ENCODE results near the gene DDX46.
"Not testable (repeated sequence)": the region's sequence is repeated elsewhere in the genome, so short reads cannot be mapped to it uniquely, and the experiment has no call there.

The DDX46 gene

DNA sequence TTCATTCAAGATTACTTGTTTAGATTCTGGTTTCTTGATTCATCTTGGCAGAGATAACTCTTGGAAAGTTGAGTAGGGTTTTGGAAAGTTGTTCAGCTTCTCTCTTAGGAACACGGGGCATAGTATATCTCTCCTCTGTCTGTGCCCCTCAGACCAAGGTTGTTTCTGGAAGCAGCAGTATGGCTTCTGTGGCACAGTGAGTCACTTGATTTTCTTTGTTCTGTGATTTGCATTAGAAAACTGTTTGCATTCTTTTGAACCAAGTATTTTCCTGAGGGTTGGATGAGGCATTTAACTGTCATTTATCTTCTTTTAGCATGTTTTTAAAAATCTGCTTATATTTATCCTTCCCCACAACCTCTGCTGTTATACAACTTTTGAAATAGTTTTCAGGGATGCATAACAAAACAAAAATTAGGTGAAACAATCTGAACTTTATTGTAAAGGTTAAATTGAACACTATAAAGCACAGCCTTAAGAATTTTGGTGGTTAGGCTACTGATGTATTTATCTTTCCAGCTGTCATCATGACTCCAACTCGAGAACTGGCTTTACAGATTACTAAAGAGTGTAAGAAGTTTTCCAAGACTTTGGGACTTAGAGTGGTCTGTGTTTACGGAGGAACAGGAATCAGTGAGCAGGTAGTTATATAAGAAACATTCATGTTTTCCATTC, 26.5 kb downstream of the DDX46 start:
- no peak for DNase-seq

GRCh38 chr5:134787692-134788091, 29.1 kb downstream of the DDX46 start:
- DNase-seq: no peak

- DNase-seq: no peak
Observed at GRCh38 chr5:134791580-134791979, 33.0 kb downstream of the DDX46 start.

GRCh38 chr5:134792286-134792685, 33.7 kb downstream of the DDX46 start:
- DNase-seq: no peak

DNA sequence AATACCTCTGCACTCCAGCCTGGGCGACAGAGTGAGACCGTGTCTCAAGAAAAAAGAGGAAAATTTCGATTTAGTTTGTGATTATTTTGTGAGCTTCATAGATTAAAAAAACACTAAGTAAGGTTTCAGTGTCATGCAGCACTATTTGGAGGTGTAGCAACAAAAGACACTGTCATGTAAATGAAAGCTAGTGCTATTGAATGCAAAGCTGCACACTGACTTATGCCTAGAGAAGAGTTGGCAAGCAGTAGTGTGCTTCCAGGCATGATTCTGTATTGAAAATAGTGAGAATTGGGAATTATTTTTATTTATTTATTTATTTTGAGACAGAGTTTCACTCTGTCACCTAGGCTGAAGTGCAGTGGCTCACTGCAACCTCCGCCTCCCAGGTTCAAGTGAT, 34.5 kb downstream of the DDX46 start:
- no peak for DNase-seq

- no peak for DNase-seq
Observed at GRCh38 chr5:134794082-134794481, 35.5 kb downstream of the DDX46 start.

DNA sequence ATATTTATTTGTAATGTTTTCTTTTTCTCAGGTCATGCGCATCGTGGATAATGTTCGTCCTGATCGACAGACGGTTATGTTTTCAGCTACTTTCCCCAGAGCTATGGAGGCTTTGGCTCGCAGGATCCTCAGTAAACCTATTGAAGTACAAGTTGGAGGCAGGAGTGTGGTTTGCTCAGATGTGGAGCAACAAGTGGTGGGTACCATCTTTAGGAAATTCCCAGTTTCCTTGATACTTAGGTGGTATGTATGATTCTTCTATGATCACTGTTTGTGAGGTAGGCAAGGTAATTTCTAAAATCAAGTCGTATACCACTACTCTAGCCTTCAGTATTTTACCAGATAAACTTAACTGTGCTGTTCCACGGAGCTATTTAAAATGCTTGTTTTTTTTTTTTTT, 36.2 kb downstream of the DDX46 start:
- no peak for DNase-seq

- DNase-seq: no peak
Observed at GRCh38 chr5:134798468-134798867, 39.9 kb downstream of the DDX46 start.

GRCh38 chr5:134803821-134804220, 45.2 kb downstream of the DDX46 start:
- no peak for DNase-seq

- peak in 1 of 2 donors; percentile 7 for DNase-seq
Observed at GRCh38 chr5:134813407-134813806, 54.8 kb downstream of the DDX46 start.

GRCh38 chr5:134813827-134814226, 55.2 kb downstream of the DDX46 start:
- DNase-seq: peak in 1 of 2 donors; percentile 6

GRCh38 chr5:134817006-134817405, 58.4 kb downstream of the DDX46 start:
- DNase-seq: no peak

DNA sequence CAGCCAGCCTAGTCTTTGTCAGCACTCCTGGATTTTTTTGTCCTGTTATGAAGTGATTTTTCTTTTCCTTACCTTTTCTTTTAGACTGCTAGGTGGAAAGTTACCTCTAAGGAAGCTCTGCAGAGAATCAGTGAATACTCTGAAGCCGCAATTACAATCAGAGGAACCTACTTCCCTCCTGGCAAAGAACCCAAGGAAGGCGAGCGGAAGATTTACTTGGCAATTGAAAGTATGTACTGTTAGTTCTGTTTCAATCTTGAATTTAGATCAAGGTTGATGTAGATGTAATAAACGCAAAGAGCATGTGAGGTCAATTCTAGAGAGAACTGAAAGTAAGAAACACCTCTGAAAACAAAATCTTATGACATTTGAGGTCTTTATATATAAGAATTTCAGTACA, 60.2 kb downstream of the DDX46 start:
- no peak for DNase-seq

GRCh38 chr5:134819407-134819963, 60.9 kb downstream of the DDX46 start:
- no peak for DNase-seq

DNA sequence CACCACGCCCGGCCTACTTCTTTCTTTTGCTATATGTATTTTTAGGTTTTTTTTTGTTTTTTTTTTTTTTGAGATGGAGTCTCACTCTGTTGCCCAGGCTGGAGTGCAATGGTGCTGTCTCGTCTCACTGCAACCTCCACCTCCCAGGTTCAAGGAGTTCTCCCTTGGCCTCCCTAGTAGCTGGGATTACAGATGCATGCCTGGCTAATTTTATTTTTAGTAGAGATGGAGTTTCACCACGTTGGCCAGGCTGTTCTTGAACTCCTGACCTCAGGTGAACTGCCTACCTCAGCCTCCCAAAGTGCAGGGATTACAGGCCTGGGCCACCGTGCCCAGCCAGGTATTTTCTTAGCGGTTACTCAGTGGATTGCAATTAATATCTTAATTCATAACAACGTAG, 63.3 kb downstream of the DDX46 start:
- no peak for DNase-seq

- no peak for DNase-seq
Observed at GRCh38 chr5:134824681-134825080, 66.1 kb downstream of the DDX46 start.

DNA sequence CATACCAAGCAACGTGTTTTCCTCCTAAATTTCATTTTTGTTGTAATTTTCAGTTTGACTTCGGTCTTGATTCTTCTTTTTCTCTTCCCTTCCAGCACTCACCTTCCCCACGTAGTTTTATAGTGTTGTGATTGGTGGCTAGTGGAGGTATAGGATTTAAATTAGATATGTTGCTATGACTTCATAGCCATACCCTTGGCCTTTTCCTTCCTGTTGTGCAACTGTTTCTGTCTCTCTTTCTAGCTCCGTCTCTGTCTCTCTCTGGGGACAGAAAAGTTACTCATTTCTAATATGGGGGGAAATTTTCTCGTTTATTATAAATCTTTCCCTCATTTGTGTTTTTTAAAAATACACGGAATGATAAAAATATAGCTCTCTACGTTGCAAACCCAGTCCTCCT, 66.6 kb downstream of the DDX46 start:
- DNase-seq: no peak

DNA sequence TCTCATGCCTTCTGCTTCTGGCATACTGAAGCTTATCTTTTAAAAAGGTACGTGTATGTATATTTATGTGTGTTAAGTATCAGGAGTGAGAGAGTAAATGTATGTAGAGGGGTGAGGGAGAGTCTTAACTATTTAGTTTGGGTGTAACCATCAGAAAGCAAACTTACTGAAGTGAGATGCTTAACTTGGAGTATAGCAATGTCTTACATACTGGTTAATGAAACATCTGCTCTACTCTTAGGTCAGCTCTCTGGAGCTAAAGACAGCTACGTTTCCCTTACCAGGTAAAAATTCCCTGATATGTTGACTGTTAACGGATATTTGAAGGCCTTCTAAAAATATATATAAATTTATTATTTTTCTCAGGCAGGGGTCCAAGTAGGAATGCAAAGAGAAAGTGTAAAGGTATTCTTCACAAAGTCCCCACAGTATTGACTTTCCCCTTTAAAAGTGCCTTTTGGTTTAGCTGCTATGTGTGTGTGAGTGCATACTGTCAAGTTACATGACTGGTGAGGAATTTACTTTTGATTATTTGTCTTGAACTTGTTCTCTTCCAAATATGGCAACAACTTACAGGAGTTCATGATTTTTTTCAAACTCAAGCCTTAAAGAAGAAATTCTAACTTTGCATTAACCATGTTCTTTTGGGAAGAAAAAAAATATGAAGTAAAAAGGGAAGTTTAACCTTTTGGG, 74.9 kb downstream of the DDX46 start:
- DNase-seq: no peak

DNA sequence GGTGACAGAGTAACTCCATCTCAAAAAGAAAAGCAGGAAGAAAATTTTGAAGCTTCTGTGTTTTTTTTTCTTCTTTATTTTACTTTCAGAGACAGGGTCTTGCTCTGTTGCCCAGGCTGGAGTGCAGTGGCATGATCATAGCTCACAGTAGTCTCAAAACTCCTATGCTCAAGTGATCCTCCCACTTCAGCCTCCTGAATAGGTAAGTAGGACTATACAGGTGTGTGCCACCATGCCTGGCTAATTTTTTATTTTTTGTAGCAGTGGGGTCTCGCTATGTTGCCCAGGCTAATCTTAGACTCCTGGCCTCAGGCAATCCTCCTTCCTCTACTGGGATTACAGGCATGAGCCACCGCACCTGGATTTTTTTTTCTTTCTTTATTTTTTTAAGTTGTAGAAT, 77.0 kb downstream of the DDX46 start:
- no peak for DNase-seq

- no peak for DNase-seq
Observed at GRCh38 chr5:134837530-134838181, 79.1 kb downstream of the DDX46 start.

- not testable (repeated sequence) for DNase-seq
Observed at GRCh38 chr5:134838361-134838760, 79.8 kb downstream of the DDX46 start.

GRCh38 chr5:134840811-134841210, 82.2 kb downstream of the DDX46 start:
- DNase-seq: no peak

- no peak for DNase-seq
Observed at GRCh38 chr5:134844252-134844651, 85.7 kb downstream of the DDX46 start.

DNA sequence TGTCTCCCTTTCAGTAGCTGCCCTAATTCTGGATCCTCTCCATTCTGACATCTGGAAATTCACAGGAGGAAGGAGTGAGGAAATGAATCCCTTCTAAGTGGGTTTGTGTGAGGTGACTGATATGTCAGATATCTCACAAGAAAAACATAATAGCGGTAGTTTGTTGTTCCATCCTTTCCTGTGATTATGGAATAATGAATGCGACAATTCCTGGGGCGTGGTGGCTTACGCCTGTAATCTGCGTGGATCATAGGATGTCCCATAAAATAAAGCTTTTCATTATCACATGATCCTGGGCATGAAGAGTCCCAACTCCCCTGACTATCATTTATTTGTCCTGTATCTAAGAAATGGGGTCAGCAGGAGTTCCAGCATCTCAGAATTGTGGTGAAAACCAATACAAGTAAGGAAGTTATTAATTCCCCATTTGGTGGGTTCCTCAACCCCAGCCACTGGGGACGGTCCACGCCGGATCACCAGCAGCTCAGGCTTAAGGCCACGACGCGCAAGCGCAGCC, 86.8 kb downstream of the DDX46 start:
- DNase-seq: no peak

Measured in CD4-positive, alpha-beta T cell treated with Interferon alpha-2 for 1 hour (primary cell).